GM21360 (cell line): ENCODE results near the gene SLC37A4.

ENCODE experiments used
- ATAC-seq: cut with Tn5 transposase; IDR thresholded peaks from one replicate; pipeline ENCODE4 v1.9.1; 2021; ENCODE audit warnings: mild to moderate bottlenecking, moderate library complexity; ENCODE audit not compliant: unreplicated experiment

The SLC37A4 gene

GRCh38 chr11:118979434-118979833 lies 51.2 kb downstream of the SLC37A4 start:
- no peak for ATAC-seq

GRCh38 chr11:118975771-118976709 lies 54.6 kb downstream of the SLC37A4 start:
- ATAC-seq, result no peak
